Activated CD4-positive, alpha-beta T cell treated with anti-CD3 and anti-CD28 coated beads for 36 hours (primary cell): ENCODE measurements around the gene ARHGAP35. TPM values are rescaled to one million over a fixed set of nuclear protein-coding genes. Genes with fewer than 3 reads are reported as not detected.
"Not testable (repeated sequence)": the region's sequence is repeated elsewhere in the genome, so short reads cannot be mapped to it uniquely, and the experiment has no call there.

Experiments used
- ATAC-seq: fragments of 200-7000 bp; cut with Tn5 transposase; one replicate; pipeline ENCODE4 v1.10.0; 2021; ENCODE audit warnings: mild to moderate bottlenecking, moderate library complexity
- CTCF ChIA-PET: fragments of 350-600 bp; sonication (Branson Sonifier 250); formaldehyde crosslinking; loops from one replicate; lab custom pipeline; 2021; ENCODE audit warnings: antibody characterized with exemption; lab: Charles Lee
- POLR2A ChIA-PET: fragments of 350-600 bp; sonication (Branson Sonifier 250); formaldehyde crosslinking; loops from one replicate; lab custom pipeline; 2021; ENCODE audit warnings: antibody characterized with exemption, inconsistent platforms; lab: Charles Lee
- DNase-seq: peaks from one replicate; pipeline ENCODE4 v3.0.0-alpha.2; 2020
- H3K27ac Mint-ChIP-seq: one replicate; pipeline ENCODE4 v1.8.0; 2021; ENCODE audit warnings: mixed read lengths
- H3K27me3 Mint-ChIP-seq: one replicate; pipeline ENCODE4 v1.8.0; 2021; ENCODE audit warnings: mixed read lengths
- H3K36me3 Mint-ChIP-seq: one replicate; pipeline ENCODE4 v1.8.0; 2021; ENCODE audit warnings: low read depth, mixed read lengths
- H3K4me1 Mint-ChIP-seq: one replicate; pipeline ENCODE4 v1.8.0; 2021; ENCODE audit warnings: mixed read lengths
- H3K4me3 Mint-ChIP-seq: one replicate; pipeline ENCODE4 v1.8.0; 2021; ENCODE audit warnings: mild to moderate bottlenecking, moderate library complexity, mixed read lengths
- H3K9me3 Mint-ChIP-seq: one replicate; pipeline ENCODE4 v1.8.0; 2021; ENCODE audit warnings: low read depth, mixed read lengths
- intact Hi-C, 2 experiments: fragments of 100-400 bp; cut with DNase I in 1 of 2; cut with micrococcal nuclease in 1 of 2; formaldehyde crosslinking; loops; one replicate each; pipeline versions ENCODE4 v1.14.2 to v1.15.1; 2022 to 2024; cut with DNase I, micrococcal nuclease
- total RNA-seq, 2 experiments: library from RNA; stranded (reverse); gene quantifications; one replicate each; pipeline ENCODE4 v1.2.3, GENCODE V29; 2021

Gene ARHGAP35
- 10 to 100 TPM; 16.5 to 17.2 TPM for total RNA-seq

DNA sequence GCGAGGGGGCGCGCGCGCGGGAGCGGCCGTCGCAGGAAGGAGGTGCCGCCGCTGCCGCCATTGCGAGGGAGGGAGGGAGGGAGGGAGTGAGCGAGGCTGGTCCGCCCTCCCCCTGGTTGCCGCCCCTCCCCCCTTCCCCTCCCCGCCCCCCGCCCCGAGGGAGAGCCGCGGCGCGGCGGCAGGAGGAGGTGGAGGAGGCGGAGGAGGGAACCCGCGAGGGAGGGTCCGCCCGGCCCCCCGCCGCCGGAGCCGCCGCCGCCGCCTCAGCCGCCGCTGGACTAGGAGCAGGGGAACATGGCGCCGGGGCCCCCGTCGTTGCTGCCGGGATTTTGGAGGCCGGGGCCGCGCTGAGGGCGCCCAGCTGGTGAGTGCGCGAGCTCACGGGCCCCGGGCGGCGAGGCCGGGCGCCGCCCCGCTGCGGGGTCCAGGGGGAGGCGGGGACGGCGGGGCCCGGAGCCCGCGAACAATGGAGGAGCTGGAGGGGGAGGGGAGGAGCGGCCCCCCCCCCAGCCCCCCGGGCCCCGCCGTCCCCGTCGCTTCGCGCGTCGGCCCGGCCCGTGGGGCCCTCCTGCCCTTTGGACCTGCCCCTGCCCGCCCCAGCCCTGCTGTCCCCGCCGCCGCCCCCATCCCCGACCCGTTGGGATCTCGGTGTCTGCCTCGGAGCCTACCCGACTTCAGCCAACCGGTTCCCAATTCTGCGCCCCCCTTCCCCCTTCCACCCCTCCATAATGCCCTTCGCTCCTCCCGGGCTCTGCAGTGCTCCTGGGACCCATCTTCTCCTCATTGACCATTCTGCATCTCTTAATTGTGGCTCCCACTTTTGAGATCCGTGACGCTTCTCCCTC lies at the start of gene ARHGAP35:
TSS of gene ARHGAP35 (plus strand) at position 152 of the 845 bp plus-strand sequence. CDS start 57,679 bp downstream, outside the sequence.
- intact Hi-C loops: loop anchor here (1.0 to 5.0 kb wide), 14 partner anchors 11 to 621 kb away; partner anchors contain the start of genes SLC1A5 (in 2 of the 2), AP2S1 (in 1 of the 2), CALM3 (in 1 of the 2) and CCDC9 (in 1 of the 2)

DNA sequence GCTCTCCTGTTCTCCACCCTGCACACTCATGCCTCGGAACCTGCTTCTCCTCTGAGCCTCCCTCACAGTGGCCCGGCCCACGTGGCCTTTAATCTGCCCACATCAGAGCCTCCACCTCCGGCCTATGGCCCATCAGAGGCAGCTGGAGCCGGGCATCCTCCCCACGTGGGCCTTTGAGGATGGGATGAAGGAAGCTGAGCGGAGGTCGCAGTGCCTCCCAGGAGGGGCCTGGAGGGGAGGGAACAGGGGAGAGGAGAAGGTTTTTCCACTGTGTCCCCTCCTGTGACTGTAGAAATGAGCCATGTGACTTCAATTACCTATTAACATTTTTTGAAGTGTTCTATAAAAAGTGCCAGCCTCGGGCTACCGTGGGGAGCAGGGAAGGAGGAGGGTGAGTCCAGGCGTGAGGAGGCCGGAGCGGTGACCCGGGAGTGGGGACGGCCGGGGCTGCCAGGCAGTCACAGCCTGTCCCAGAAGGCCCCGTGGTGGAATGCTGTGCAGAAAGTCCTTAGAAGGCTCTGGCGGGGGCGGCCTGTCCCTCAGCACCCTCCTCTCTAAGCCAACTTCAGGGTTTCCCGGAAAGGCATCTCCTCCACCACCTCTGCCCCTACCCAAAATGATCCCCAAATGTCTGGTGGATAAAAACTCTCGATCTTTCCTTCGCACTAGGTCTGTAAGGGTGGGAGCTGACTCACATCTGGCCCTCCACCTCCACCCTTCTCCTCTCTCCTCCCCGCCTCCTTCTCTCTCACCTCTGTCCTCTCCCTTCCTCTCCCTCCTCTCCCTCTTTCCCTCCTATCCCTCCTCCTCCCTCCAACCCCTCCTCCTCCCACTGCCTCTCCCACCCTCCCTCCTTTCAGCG lies 47.6 kb upstream of the ARHGAP35 start:
- Mint-ChIP-seq H3K4me1 (no peaks in the 10 kb centered on the region), H3K27ac (no peak overlapping the region), H3K9me3 (no peaks in the 10 kb centered on the region), H3K4me3 (no peak overlapping the region), H3K36me3 (no peaks in the 10 kb centered on the region), H3K27me3 (no peaks in the 10 kb centered on the region)
- POLR2A ChIA-PET: no interaction called here
- intact Hi-C loops: no loop called here
- CTCF ChIA-PET: interaction anchor here (1.0 to 1.8 kb wide), 2 partner anchors 27 to 59 kb away, joined by 3 to 4 read pairs; no protein-coding TSS in a partner anchor
- DNase-seq: no peak
- ATAC-seq: no peak

More for the DNA sequence above, at the start of gene ARHGAP35:
- ATAC-seq: peak; percentile 0
- Mint-ChIP-seq H3K27me3 (no peaks in the 10 kb centered on the region), H3K9me3 (no peaks in the 10 kb centered on the region), H3K4me1 (peaks cover 24% of the 10 kb centered on the region), H3K36me3 (peaks cover 7% of the 10 kb centered on the region), H3K27ac (peak within 1 kb of the TSS; percentile 78), H3K4me3 (no peak within 1 kb of the TSS)
- ChIA-PET CTCF (interaction anchor here (0.6 to 1.6 kb wide), 3 partner anchors 152 to 289 kb away, joined by 3 to 4 read pairs (median 3); no protein-coding TSS in a partner anchor), POLR2A (interaction anchor here (0.8 to 1.1 kb wide), 2 partner anchors 187 to 252 kb away, joined by 3 to 4 read pairs; partner anchors contain the start of gene ZC3H4)
- DNase-seq: peak; percentile 38

DNA sequence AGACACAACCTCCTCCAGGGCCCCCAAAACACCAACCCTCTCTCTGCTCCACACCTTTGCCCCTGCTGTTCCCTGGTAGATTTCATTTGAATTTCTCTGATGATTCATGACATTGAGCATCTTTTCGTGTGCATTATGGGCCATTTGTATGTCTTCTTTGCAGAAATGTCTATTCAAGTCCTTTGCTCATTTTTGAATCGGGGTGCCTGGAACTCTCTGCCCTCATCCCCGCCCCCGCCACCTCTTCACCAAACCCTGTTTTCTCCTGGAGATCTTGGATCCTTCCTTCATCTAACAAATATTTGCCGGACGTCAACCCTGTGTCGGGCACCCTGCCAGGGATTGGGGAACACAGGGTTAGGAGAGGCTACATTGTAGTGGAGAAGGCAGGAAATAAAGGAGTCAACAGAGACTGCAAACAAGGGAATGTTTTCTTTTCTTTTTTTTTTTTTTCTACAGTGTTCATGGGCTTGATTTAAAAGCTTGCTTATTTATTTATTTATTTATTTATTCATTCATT lies 46.9 kb upstream of the ARHGAP35 start:
- intact Hi-C loops: no loop called here
- CTCF ChIA-PET: interaction anchor here (0.8 to 1.1 kb wide), 3 partner anchors 9 to 60 kb away, joined by 3 to 6 read pairs (median 3); no protein-coding TSS in a partner anchor
- Mint-ChIP-seq H3K27me3 (no peaks in the 10 kb centered on the region), H3K9me3 (no peaks in the 10 kb centered on the region), H3K27ac (no peak overlapping the region), H3K36me3 (no peaks in the 10 kb centered on the region), H3K4me3 (no peak overlapping the region), H3K4me1 (no peaks in the 10 kb centered on the region)
- POLR2A ChIA-PET: interaction anchor here (0.6 kb wide), 1 partner anchor 39 kb away, joined by 3 read pairs; no protein-coding TSS in a partner anchor
- DNase-seq (no peak), ATAC-seq (no peak)

DNA sequence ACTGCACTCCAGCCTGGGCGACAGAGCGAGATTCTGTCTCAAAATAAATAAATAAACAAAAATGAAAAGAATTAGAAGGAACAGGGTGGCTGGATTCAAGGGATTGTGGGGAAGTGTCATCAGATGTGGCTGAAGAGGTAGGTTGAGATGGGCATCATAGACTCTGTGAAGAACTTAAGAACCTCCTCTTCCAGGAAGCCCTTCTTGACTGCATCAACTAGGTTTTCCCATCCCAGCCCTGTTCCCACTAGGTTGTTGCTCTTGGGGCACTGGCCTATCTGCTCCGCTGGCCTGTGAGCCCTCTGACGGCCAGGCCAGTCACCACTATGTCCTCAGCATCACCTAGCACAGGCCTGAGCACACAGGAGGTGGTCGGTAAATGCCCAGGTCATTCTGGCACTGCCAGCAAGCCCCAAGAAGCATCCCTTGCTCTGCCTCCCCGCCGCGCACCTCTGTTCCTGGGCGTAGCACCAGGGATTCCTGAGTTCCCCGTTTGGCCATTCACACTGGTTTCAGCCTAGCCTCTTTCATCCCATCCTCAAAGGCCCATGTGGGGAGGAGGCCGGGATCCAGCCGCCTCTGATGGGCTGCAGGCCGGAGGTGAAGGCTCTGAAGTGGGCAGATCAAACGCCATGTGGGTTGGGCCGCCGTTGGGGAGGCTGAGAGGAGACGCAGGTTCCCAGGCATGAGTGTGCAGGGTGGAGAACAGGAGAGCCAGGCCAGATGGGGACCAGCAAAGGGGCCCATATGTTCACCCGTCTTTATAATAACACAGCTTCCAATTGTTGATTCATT lies 44.8 kb upstream of the ARHGAP35 start:
- ATAC-seq: no peak
- Mint-ChIP-seq H3K36me3 (no peaks in the 10 kb centered on the region), H3K4me1 (peaks cover 15% of the 10 kb centered on the region), H3K27me3 (no peaks in the 10 kb centered on the region), H3K9me3 (no peaks in the 10 kb centered on the region), H3K27ac (no peak overlapping the region), H3K4me3 (no peak overlapping the region)
- ChIA-PET POLR2A (no interaction called here), CTCF (no interaction called here)
- no peak for DNase-seq
- intact Hi-C loops: no loop called here

DNA sequence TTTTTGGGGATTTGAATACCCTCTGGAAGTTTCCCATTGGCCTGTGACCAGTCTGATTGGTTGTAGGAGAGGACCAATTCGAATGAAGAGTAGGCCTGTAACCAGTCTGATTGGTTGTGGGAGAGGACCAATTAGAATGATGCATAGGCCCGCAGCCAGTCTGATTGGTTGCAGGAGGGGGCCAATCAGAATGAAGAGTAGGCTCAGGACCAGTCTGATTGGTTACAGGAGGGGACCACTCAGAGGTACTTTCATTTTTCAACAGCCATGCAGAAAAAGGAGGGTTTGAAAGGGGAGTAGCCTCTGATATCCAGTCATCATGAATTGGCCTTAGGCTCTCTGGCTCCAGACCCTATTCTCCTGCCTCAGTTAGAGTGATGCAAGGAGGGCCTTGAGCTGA lies 42.0 kb upstream of the ARHGAP35 start:
- CTCF ChIA-PET: interaction anchor here (1.3 to 2.2 kb wide), 2 partner anchors 22 to 70 kb away, joined by 6 to 12 read pairs; no protein-coding TSS in a partner anchor
- no peak overlapping the region for H3K27ac Mint-ChIP-seq

DNA sequence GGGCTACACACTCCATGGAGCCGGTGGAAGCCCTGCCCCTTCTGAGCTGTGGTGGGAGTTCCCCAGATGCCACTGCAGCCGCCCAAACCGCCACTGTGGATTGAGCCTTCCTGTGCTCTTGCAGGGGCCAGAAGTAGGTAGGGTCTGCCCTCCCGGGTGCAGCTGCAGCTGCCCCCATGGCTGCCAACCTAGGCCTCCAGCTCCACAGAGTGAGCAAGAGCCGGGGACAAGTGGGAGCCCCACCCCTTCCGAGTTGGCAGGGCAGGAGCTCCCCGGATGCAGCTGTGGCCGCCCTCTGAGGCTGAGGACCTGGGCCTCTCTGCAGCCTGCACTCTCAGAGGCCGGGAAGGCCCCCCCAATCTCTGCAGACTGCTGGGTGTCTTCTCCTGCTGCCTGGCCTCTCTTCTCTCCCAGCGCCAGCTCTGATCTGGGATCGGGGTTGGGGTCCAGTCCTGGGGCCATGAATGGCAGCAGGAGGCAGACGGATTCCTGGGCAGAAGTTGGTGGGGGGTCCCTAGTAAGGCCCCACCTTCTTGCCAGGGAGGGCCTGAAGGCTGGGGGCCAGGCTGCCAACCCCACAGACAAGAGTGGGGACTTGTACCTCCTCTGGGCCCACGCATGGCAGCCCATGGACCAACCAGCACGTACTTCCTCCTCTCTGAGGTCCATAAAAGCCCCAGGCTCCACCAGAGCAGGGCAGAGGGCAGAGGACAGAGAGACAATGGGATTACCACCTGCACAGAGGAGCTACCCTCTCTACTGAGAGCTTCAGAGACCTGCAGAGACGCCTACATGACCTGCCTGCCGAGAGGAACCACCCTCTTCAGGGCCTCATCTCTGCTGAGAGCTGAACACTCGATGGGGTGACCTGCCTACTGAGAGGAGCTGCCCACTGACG lies 39.0 kb upstream of the ARHGAP35 start:
- ChIA-PET CTCF (interaction anchor here (0.6 to 1.3 kb wide), 8 partner anchors 9 to 423 kb away, joined by 3 to 5 read pairs (median 3); no protein-coding TSS in a partner anchor), POLR2A (interaction anchor here (0.7 to 1.4 kb wide), 2 partner anchors 19 to 21 kb away, joined by 3 to 4 read pairs; no protein-coding TSS in a partner anchor)
- peaks cover 27% of the 10 kb centered on the region for H3K4me1 Mint-ChIP-seq
- H3K36me3 Mint-ChIP-seq: no peaks in the 10 kb centered on the region
- H3K9me3 Mint-ChIP-seq: no peaks in the 10 kb centered on the region
- ATAC-seq (peak; percentile 79), DNase-seq (peak; percentile 74)
- intact Hi-C loops: loop anchor here (2.0 kb wide), 1 partner anchor 33 kb away; the partner anchor contains the start of gene SLC1A5 (in 2 of the 2)
- no peaks in the 10 kb centered on the region for H3K27me3 Mint-ChIP-seq
- H3K4me3 Mint-ChIP-seq: no peak overlapping the region
- peak overlapping the region; percentile 37 for H3K27ac Mint-ChIP-seq

More for the DNA sequence above, 42.0 kb upstream of the ARHGAP35 start:
- Mint-ChIP-seq H3K9me3 (no peaks in the 10 kb centered on the region), H3K27me3 (no peaks in the 10 kb centered on the region), H3K4me1 (peaks cover 25% of the 10 kb centered on the region), H3K36me3 (no peaks in the 10 kb centered on the region), H3K4me3 (no peak overlapping the region)
- DNase-seq (peak; percentile 48), ATAC-seq (peak; percentile 57)
- POLR2A ChIA-PET: no interaction called here
- intact Hi-C loops: no loop called here

DNA sequence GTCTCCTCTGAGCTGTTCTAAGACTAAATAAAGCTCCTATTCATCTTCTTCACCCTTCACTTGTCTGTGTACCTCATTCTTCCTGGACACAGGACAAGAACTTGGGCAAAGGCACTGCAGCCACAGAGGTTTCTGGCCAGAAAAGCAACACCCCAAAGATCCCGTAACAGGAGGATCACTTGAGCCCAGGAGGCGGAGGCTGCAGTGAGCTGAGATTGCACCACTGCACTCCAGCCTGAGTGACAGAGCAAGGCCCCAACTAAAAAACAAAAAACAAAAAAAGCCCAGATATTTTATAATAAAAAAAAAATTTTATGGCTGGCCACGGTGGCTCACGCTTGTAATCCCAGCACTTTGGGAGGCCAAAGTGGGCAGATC lies 38.4 kb upstream of the ARHGAP35 start:
- intact Hi-C loops, H3K4me3 Mint-ChIP-seq, H3K9me3 Mint-ChIP-seq, H3K27me3 Mint-ChIP-seq, ATAC-seq, DNase-seq, H3K36me3 Mint-ChIP-seq: not testable (repeated sequence)
- peak overlapping the region; percentile 37 for H3K27ac Mint-ChIP-seq
- peaks cover 27% of the 10 kb centered on the region for H3K4me1 Mint-ChIP-seq
- ChIA-PET CTCF (interaction anchor here (0.6 to 1.3 kb wide), 6 partner anchors 8 to 422 kb away, joined by 3 to 5 read pairs (median 3); no protein-coding TSS in a partner anchor), POLR2A (interaction anchor here (0.7 to 1.4 kb wide), 2 partner anchors 18 to 21 kb away, joined by 3 to 4 read pairs; no protein-coding TSS in a partner anchor)

DNA sequence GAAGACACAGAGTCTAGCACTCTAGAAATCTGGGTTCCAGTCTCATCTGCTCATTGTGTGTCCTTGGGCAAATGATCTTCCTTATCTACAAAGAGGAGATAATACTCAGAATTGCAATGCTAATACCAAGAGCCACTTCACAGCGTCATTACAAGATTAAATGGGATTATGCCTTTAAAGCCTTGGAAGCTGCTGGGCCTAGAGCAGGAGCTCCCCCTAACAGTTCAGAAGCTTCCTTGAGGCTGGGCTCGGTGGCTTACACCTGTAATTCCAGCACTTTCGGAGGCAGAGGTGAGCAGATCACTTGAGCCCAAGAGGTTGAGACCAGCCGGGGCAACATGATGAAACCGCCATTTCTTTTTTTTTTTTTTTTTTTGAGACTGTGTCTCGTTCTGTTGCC lies 37.7 kb upstream of the ARHGAP35 start:
- ChIA-PET POLR2A (no interaction called here), CTCF (interaction anchor here (0.6 to 1.1 kb wide), 3 partner anchors 9 to 56 kb away, joined by 3 to 5 read pairs (median 3); no protein-coding TSS in a partner anchor)
- no peak overlapping the region for H3K4me3 Mint-ChIP-seq
- no peaks in the 10 kb centered on the region for H3K27me3 Mint-ChIP-seq
- intact Hi-C loops: no loop called here
- H3K27ac Mint-ChIP-seq: no peak overlapping the region
- DNase-seq (no peak), ATAC-seq (no peak)
- H3K9me3 Mint-ChIP-seq: no peaks in the 10 kb centered on the region
- no peaks in the 10 kb centered on the region for H3K36me3 Mint-ChIP-seq
- peaks cover 27% of the 10 kb centered on the region for H3K4me1 Mint-ChIP-seq
